Testis (tissue), 2 donors: Measurements from ENCODE around the gene HMGXB3.

Experiments
- CTCF ChIP-seq, 3 experiments: fragments of 450-650 bp in 2 of 3; fragments of 200-600 bp in 1 of 3; sonication (generic) in 1 of 3; IDR thresholded peaks; one replicate each; pipeline ENCODE4 v1.5.1; 2016 to 2019; ENCODE audit warnings: antibody characterized with exemption in 3 of 3, mild to moderate bottlenecking in 2 of 3, moderate library complexity in 1 of 3
- POLR2A ChIP-seq: fragments of 450-650 bp; IDR thresholded peaks from one replicate; pipeline ENCODE4 v1.6.1; 2017; ENCODE audit warnings: antibody characterized with exemption, mild to moderate bottlenecking, moderate library complexity

DNA sequence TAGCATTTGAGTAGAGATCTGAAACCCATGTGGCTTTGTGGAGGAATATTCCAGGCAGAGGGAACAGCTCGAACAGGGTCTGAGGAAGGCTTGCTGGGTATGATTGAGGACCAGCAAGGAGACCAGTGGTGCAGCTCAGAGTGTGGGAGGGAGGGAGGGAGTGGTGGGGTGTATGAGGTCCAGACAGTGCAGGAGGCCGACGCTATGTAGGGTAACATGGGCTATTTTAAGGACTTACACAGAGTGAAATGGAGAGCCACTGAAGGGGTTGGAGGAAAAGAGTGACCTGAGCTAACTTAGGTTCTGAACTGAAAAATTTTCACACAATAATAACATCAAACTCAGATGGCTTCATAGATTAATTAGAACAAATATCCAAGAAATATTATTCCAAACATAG, 41.9 kb downstream of the HMGXB3 start:
- TF ChIP-seq CTCF (IDR thresholded peaks at IDR 0.05), result no peak
- no peak for TF ChIP-seq POLR2A
